ENCODE results near the gene CTDSP1.

The CTDSP1 gene

GRCh38 chr2:218400167-218400929, 680 bp downstream of the CTDSP1 start:
- peak; percentile 57 for DNase-seq

GRCh38 chr2:218400930-218401881, 1.5 kb downstream of the CTDSP1 start:
- DNase-seq: no peak

- DNase-seq: no peak
These were observed 2.2 kb downstream of the CTDSP1 start for GRCh38 chr2:218401890-218402289.

- no peak for DNase-seq
These were observed 2.8 kb downstream of the CTDSP1 start for GRCh38 chr2:218402491-218402901.

GRCh38 chr2:218402911-218403411, 3.3 kb downstream of the CTDSP1 start:
- no peak for DNase-seq

GRCh38 chr2:218403810-218404209, 4.1 kb downstream of the CTDSP1 start:
- DNase-seq: no peak

- no peak for DNase-seq
These were observed 4.8 kb downstream of the CTDSP1 start for GRCh38 chr2:218404351-218405085.

GRCh38 chr2:218405086-218405745, 5.5 kb downstream of the CTDSP1 start:
- no peak for DNase-seq

- DNase-seq: peak; percentile 43
These were observed 6.1 kb downstream of the CTDSP1 start for GRCh38 chr2:218405746-218406208.

GRCh38 chr2:218406209-218406948, 6.7 kb downstream of the CTDSP1 start:
- peak; percentile 95 for DNase-seq

GRCh38 chr2:218406949-218407618, 7.4 kb downstream of the CTDSP1 start:
- DNase-seq: peak; percentile 97

GRCh38 chr2:218407717-218408116, 8.0 kb downstream of the CTDSP1 start:
- DNase-seq: no peak

- no peak for DNase-seq
These were observed 18.7 kb downstream of the CTDSP1 start for GRCh38 chr2:218418321-218418716.

- DNase-seq: no peak
These were observed 19.2 kb downstream of the CTDSP1 start, which contains the start of gene VIL1 for GRCh38 chr2:218418717-218419458. Gene VIL1 (plus strand): TSS chr2:218419123. CDS start chr2:218423779, 4,656 bp downstream.

- no peak for DNase-seq
These were observed 20.1 kb downstream of the CTDSP1 start for GRCh38 chr2:218419630-218420216.

- no peak for DNase-seq
These were observed 21.4 kb downstream of the CTDSP1 start for GRCh38 chr2:218421027-218421426.

- DNase-seq: peak; percentile 91
These were observed 22.9 kb downstream of the CTDSP1 start for GRCh38 chr2:218422403-218423086.

- no peak for DNase-seq
These were observed 23.9 kb downstream of the CTDSP1 start for GRCh38 chr2:218423584-218423983.

GRCh38 chr2:218425531-218425930, 25.9 kb downstream of the CTDSP1 start:
- no peak for DNase-seq
